Gastroesophageal sphincter (tissue), 3 donors: ENCODE results near the gene CTPS2.

Experiments used
- EP300 ChIP-seq: sonication (generic); formaldehyde crosslinking; IDR thresholded peaks from one replicate; pipeline ENCODE4 v1.6.1; 2017; ENCODE audit warnings: antibody characterized with exemption, mild to moderate bottlenecking
- POLR2A ChIP-seq, 2 donors: fragments of 450-650 bp; IDR thresholded peaks; one replicate each; pipeline ENCODE4 v1.6.1; 2017; ENCODE audit warnings: antibody characterized with exemption in 2 of 2, mild to moderate bottlenecking in 2 of 2, moderate library complexity in 1 of 2
- POLR2AphosphoS5 ChIP-seq: sonication (generic); formaldehyde crosslinking; IDR thresholded peaks from one replicate; pipeline ENCODE4 v1.6.1; 2017; ENCODE audit warnings: antibody characterized with exemption
- TF ChIP-seq, protein P1 (sequence below), 4 experiments: fragments of 200-600 bp in 2 of 4; fragments of 450-650 bp in 2 of 4; sonication (generic) in 1 of 4; IDR thresholded peaks; one replicate each; pipeline ENCODE4 v1.5.1; 2017 to 2019; ENCODE audit warnings: antibody characterized with exemption in 4 of 4, mild to moderate bottlenecking in 2 of 4, moderate library complexity in 2 of 4

- TF ChIP-seq, protein P1, sequence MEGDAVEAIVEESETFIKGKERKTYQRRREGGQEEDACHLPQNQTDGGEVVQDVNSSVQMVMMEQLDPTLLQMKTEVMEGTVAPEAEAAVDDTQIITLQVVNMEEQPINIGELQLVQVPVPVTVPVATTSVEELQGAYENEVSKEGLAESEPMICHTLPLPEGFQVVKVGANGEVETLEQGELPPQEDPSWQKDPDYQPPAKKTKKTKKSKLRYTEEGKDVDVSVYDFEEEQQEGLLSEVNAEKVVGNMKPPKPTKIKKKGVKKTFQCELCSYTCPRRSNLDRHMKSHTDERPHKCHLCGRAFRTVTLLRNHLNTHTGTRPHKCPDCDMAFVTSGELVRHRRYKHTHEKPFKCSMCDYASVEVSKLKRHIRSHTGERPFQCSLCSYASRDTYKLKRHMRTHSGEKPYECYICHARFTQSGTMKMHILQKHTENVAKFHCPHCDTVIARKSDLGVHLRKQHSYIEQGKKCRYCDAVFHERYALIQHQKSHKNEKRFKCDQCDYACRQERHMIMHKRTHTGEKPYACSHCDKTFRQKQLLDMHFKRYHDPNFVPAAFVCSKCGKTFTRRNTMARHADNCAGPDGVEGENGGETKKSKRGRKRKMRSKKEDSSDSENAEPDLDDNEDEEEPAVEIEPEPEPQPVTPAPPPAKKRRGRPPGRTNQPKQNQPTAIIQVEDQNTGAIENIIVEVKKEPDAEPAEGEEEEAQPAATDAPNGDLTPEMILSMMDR (IDR thresholded peaks at IDR 0.05) = no peak
- TF ChIP-seq EP300 = no peak
- TF ChIP-seq POLR2A (IDR thresholded peaks at IDR 0.05) = no peak
- TF ChIP-seq POLR2AphosphoS5 = no peak
These were observed 44.3 kb upstream of the CTPS2 start for GRCh38 chrX:16756724-16757123.
